ENCODE results near the gene KANSL2.
"Not testable (repeated sequence)": the region's sequence is repeated elsewhere in the genome, so short reads cannot be mapped to it uniquely, and the experiment has no call there.

The KANSL2 gene

DNA sequence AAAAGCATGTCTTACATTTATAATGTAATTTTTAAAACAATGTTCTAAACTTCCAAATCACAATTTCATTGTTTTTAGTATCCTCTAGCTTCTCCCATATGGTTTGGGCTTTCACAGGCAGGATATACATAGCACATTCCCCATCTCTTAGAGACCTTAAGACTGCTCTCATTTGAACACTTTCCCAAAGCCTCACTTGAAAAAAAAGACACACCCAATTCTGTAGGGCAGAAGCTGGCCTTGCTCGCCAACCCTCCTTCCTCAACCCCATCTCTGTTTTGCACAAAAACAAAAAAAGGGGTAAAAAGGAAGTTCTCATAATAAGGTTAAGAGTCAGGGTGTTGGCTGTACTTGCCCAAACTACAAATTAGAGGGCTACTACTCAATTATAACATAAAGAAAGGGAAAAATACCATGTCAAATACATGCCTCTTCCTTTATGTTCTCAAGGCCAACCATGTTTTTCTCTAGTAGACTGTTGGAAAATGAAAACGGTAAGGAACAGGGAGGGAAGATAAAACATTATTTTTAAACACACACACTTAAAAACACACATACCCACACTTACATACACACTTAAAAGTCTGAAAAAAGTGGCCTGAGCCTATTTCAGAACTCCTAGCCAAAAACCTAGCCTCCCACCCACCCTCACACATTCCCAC, 9.9 kb upstream of the KANSL2 start:
- peaks cover 20 to 48% of the 10 kb centered on the region in 2 donors for H3K36me3 Mint-ChIP-seq

GRCh38 chr12:48690990-48691389, 9.0 kb upstream of the KANSL2 start:
- no peak overlapping the region for H3K27ac Mint-ChIP-seq

More for the DNA sequence above, 9.9 kb upstream of the KANSL2 start:
- H3K4me3 Mint-ChIP-seq = no peak overlapping the region
- no peaks in the 10 kb centered on the region for H3K27me3 Mint-ChIP-seq
- no peak overlapping the region for H3K27ac Mint-ChIP-seq
- ATAC-seq (replicated peaks) (no peak), DNase-seq (no peak)
- H3K9me3 Mint-ChIP-seq = no peaks in the 10 kb centered on the region
- H3K4me1 Mint-ChIP-seq = peaks cover 0 to 6% of the 10 kb centered on the region in 2 donors

GRCh38 chr12:48690436-48690835, 8.4 kb upstream of the KANSL2 start:
- ATAC-seq (replicated peaks) (no peak), DNase-seq (no peak)
- peaks cover 5 to 12% of the 10 kb centered on the region in 2 donors for H3K4me1 Mint-ChIP-seq
- peaks cover 14 to 40% of the 10 kb centered on the region in 2 donors for H3K36me3 Mint-ChIP-seq
- no peak overlapping the region for H3K4me3 Mint-ChIP-seq
- no peaks in the 10 kb centered on the region for H3K9me3 Mint-ChIP-seq
- H3K27ac Mint-ChIP-seq = no peak overlapping the region
- no peaks in the 10 kb centered on the region for H3K27me3 Mint-ChIP-seq

More at GRCh38 chr12:48690990-48691389, 9.0 kb upstream of the KANSL2 start:
- Mint-ChIP-seq H3K9me3 (no peaks in the 10 kb centered on the region), H3K4me1 (peaks cover 5 to 12% of the 10 kb centered on the region in 2 donors), H3K4me3 (no peak overlapping the region), H3K36me3 (peaks cover 18 to 45% of the 10 kb centered on the region in 2 donors), H3K27me3 (no peaks in the 10 kb centered on the region)
- DNase-seq = no peak
- ATAC-seq (replicated peaks) = no peak

GRCh38 chr12:48688836-48689235, 6.8 kb upstream of the KANSL2 start:
- Mint-ChIP-seq H3K27ac (no peak overlapping the region), H3K27me3 (no peaks in the 10 kb centered on the region), H3K36me3 (peaks cover 10 to 34% of the 10 kb centered on the region in 2 donors), H3K9me3 (no peaks in the 10 kb centered on the region), H3K4me3 (no peak overlapping the region), H3K4me1 (peaks cover 5 to 12% of the 10 kb centered on the region in 2 donors)
- ATAC-seq (replicated peaks) (no peak), DNase-seq (no peak)

- Mint-ChIP-seq H3K4me1 (peaks cover 7 to 11% of the 10 kb centered on the region in 2 donors), H3K36me3 (peaks cover 0 to 22% of the 10 kb centered on the region in 2 donors), H3K9me3 (no peaks in the 10 kb centered on the region), H3K27ac (no peak overlapping the region), H3K4me3 (no peak overlapping the region), H3K27me3 (no peaks in the 10 kb centered on the region)
- DNase-seq = no peak
- no peak for ATAC-seq (replicated peaks)
These were observed 5.6 kb upstream of the KANSL2 start for GRCh38 chr12:48687592-48687991.

DNA sequence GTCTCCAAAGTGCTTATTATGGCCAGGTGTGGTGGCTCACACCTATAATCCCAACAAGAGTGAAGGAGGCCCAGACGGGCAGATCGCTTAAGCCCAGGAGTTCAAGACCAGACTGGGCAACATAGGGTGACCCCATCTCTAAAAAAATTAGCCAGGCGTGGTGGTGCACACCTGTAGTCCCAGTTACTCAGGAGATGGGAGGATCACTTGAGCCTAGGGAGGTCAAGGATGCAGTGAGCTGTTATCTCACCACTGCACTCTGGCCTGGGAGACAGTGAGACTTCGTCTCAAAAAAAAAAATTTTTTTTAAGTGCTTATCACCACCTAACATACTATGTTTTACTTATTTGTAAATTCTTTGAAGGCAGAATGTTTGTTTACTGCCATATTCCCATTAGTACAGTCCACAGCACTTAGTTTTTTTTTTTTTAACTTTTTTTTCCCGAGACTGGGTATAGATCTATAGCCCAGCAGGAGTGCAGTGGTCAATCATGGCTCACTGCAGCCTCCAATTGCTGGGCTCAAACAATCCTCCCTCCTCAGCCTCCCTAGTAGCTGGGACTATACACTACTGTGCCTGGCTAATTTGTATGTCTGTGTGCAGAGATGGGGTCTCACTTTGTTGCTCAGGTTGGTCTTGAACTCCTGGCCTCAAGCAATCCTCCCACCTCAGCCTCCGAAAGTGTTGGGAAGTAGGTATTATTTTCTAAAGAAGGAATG, 4.7 kb upstream of the KANSL2 start:
- Mint-ChIP-seq H3K4me1 (peaks cover 7 to 11% of the 10 kb centered on the region in 2 donors), H3K27ac (peak overlapping the region; percentile 62), H3K36me3 (peaks cover 0 to 21% of the 10 kb centered on the region in 2 donors), H3K9me3 (no peaks in the 10 kb centered on the region), H3K4me3 (no peak overlapping the region), H3K27me3 (no peaks in the 10 kb centered on the region)
- DNase-seq (no peak), ATAC-seq (replicated peaks) (no peak)

DNA sequence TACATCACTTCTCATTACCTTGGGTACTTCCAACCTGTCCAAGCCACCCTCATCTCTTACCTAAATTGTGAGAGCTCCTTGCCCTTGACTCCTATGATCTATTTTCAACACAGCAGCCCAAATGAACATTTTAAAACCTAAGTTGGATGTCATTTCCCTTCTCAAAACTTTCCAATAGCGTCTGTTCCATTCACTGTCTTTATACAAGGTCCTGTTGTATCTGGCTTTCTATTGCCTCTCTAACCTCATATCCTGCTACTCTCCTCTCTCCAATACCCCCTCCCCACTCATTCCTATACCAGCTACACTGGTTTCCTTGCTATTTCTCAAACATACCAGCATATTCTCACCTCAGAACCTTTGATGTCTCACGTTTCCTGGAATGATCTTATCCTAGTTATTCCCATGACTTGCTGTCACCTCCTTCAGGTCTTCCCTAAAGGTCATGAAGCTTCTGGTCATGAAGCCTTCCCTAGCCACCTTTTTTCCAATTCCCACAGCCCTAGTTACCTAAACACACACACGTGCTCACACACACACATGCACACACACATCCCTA, 4.1 kb upstream of the KANSL2 start:
- Mint-ChIP-seq H3K27ac (peak overlapping the region; percentile 62), H3K36me3 (peaks cover 0 to 17% of the 10 kb centered on the region in 2 donors), H3K9me3 (no peaks in the 10 kb centered on the region), H3K4me1 (peaks cover 7 to 15% of the 10 kb centered on the region in 2 donors), H3K4me3 (no peak overlapping the region), H3K27me3 (no peaks in the 10 kb centered on the region)
- DNase-seq (no peak), ATAC-seq (replicated peaks) (no peak)

- Mint-ChIP-seq H3K27me3 (no peaks in the 10 kb centered on the region), H3K36me3 (peaks cover 11 to 19% of the 10 kb centered on the region in 2 donors), H3K9me3 (no peaks in the 10 kb centered on the region), H3K27ac (no peak overlapping the region), H3K4me1 (peaks cover 19 to 37% of the 10 kb centered on the region in 2 donors), H3K4me3 (peak overlapping the region in 1 of 2 donors; percentile 19)
- DNase-seq = no peak
- no peak for ATAC-seq (replicated peaks)
These were observed 1.5 kb upstream of the KANSL2 start for GRCh38 chr12:48683534-48683933.

GRCh38 chr12:48682927-48683326, 889 bp upstream of the KANSL2 start:
- Mint-ChIP-seq H3K27ac (no peak overlapping the region), H3K4me1 (peaks cover 23 to 43% of the 10 kb centered on the region in 2 donors), H3K4me3 (peak overlapping the region in 1 of 2 donors; percentile 2), H3K27me3 (no peaks in the 10 kb centered on the region), H3K9me3 (no peaks in the 10 kb centered on the region), H3K36me3 (peaks cover 11 to 22% of the 10 kb centered on the region in 2 donors)
- ATAC-seq (replicated peaks) = no peak
- DNase-seq = no peak

- peak in 1 of 2 donors; percentile 2 for ATAC-seq (replicated peaks)
- H3K27me3 Mint-ChIP-seq, H3K9me3 Mint-ChIP-seq, DNase-seq: not testable (repeated sequence)
- H3K4me3 Mint-ChIP-seq = peak overlapping the region; percentile 93 to 95
- peaks cover 11 to 20% of the 10 kb centered on the region in 2 donors for H3K36me3 Mint-ChIP-seq
- H3K27ac Mint-ChIP-seq = peak overlapping the region; percentile 98
- H3K4me1 Mint-ChIP-seq = peaks cover 25 to 47% of the 10 kb centered on the region in 2 donors
These were observed 481 bp upstream of the KANSL2 start for GRCh38 chr12:48682533-48682905.

GRCh38 chr12:48681399-48681709, 684 bp downstream of the KANSL2 start:
- peaks cover 11 to 23% of the 10 kb centered on the region in 2 donors for H3K36me3 Mint-ChIP-seq
- DNase-seq = no peak
- peaks cover 26 to 49% of the 10 kb centered on the region in 2 donors for H3K4me1 Mint-ChIP-seq

DNA sequence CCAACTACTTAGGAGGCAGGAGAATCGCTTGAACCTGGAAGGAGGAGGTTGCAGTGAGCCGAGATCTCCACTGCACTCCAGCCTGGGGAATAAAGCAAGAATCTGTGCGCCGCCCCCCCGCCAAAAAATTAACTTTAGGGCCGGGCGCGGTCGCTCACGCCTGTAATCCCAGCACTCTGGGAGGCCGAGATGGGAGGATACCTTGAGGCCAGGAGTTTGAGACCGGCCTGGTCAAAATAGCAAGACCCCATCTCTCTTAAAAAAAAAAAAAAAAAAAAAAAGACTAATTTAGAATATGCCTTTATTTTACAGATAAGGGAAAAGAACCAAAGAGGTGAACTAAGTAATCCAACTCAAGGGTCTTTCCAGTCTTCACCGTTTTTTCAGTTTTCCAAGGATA, 1.2 kb downstream of the KANSL2 start:
- H3K4me3 Mint-ChIP-seq = peak overlapping the region; percentile 93 to 95
- no peaks in the 10 kb centered on the region for H3K27me3 Mint-ChIP-seq
- H3K36me3 Mint-ChIP-seq = peaks cover 11 to 23% of the 10 kb centered on the region in 2 donors
- no peaks in the 10 kb centered on the region for H3K9me3 Mint-ChIP-seq
- peak overlapping the region; percentile 98 for H3K27ac Mint-ChIP-seq
- peaks cover 23 to 46% of the 10 kb centered on the region in 2 donors for H3K4me1 Mint-ChIP-seq
- DNase-seq (no peak), ATAC-seq (replicated peaks) (no peak)

More at GRCh38 chr12:48681399-48681709, 684 bp downstream of the KANSL2 start:
- peak overlapping the region; percentile 93 to 95 for H3K4me3 Mint-ChIP-seq
- peak; percentile 0 to 4 for ATAC-seq (replicated peaks)
- no peaks in the 10 kb centered on the region for H3K9me3 Mint-ChIP-seq
- no peaks in the 10 kb centered on the region for H3K27me3 Mint-ChIP-seq
- H3K27ac Mint-ChIP-seq = peak overlapping the region; percentile 98

DNA sequence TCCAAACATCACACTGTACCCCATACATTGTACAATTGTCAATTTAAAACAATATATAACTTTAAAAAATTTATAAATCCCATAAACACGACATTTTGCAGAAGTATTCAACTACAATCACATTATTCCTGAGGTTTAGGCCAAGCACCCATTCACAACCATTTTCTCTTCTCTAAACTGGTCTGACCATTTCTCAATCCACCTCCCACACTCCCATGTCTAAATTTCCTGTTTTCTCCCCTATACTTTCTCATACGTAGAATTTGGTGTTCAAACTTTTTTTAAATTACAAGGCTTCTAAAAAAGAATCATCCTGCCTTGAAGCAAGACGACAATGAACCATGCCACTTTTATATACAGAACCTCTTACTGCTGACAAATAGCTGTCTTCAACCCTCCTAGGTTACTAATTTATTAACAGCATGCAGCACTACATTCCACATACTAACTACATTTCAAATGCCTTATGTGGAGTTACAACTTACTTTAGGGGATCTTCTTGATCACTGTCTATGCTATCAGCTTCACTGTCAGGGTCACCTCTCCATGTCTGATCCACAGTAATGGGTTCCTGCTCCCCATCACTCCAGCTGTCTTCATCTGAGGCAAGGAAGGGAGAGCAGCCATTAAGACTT, 3.4 kb downstream of the KANSL2 start:
- Mint-ChIP-seq H3K27me3 (no peaks in the 10 kb centered on the region), H3K4me3 (peak overlapping the region; percentile 61 to 80), H3K4me1 (peaks cover 23 to 46% of the 10 kb centered on the region in 2 donors), H3K27ac (peak overlapping the region; percentile 1), H3K36me3 (peaks cover 11 to 23% of the 10 kb centered on the region in 2 donors), H3K9me3 (no peaks in the 10 kb centered on the region)
- ATAC-seq (replicated peaks) (no peak), DNase-seq (no peak)

DNA sequence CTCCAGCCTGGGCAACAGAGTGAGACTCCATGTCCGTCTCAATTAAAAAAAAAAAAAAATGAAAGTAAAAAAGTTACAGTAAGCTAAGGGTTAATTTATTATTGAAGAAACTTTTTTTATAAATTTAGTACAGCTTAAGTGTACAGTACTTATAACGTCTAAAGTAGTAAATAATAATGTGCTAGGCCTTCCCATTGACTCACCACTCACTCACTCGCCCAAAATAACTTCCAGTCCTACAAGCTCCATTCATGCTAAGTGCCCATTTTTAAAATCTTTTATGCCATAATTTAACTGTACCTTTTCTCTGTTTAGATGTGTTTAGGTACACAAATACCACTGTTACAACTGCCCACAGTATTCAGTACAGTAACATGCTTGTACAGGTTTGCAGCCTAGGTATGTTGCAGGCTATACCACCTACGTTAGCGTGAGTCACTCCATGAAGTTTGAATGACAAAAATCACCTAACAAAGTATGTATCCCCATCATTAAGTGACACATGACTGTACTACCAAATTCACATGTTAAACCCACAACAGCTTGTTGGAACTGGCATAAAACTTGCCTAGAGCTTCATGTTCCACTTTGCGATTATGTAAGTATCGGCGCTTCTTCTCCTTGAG, 10.7 kb downstream of the KANSL2 start:
- H3K4me1 Mint-ChIP-seq = peaks cover 0 to 1% of the 10 kb centered on the region in 2 donors

More for the DNA sequence above, 10.7 kb downstream of the KANSL2 start:
- H3K36me3 Mint-ChIP-seq = peaks cover 19 to 29% of the 10 kb centered on the region in 2 donors
- no peak overlapping the region for H3K4me3 Mint-ChIP-seq
- no peak overlapping the region for H3K27ac Mint-ChIP-seq
- no peaks in the 10 kb centered on the region for H3K27me3 Mint-ChIP-seq
- no peak for DNase-seq
- no peak for ATAC-seq (replicated peaks)
- H3K9me3 Mint-ChIP-seq = no peaks in the 10 kb centered on the region
